Measurements from ENCODE around the gene GCHFR. TPM values are rescaled to one million over a fixed set of nuclear protein-coding genes. Genes with fewer than 3 reads are reported as not detected.

The GCHFR gene
- total and polyA plus RNA-seq, 5 donors = 6.1 to 14.9 (median 8.1) TPM

Other genes with a start within 250 kb of the GCHFR start
- gene CCDC32, start 199.0 kb upstream of the GCHFR start, total RNA-seq = 10 to 100 TPM; 23.1 to 27.8 (median 24.7) TPM
- gene CCDC32, start 199.0 kb upstream of the GCHFR start, polyA plus RNA-seq = 33.7 TPM
- gene RPUSD2, start 194.8 kb upstream of the GCHFR start, total RNA-seq = 1 to 10 TPM; 8.0 to 9.7 (median 9.0) TPM
- 7.6 TPM for gene RPUSD2, start 194.8 kb upstream of the GCHFR start, polyA plus RNA-seq
- gene KNL1, start 169.8 kb upstream of the GCHFR start, total RNA-seq = 1 to 10 TPM in 1 of 4 donors, under 1 TPM in 3; 0.39 to 1.6 (median 0.50) TPM
- gene KNL1, start 169.8 kb upstream of the GCHFR start, polyA plus RNA-seq = 0.14 TPM
- gene RAD51, start 68.9 kb upstream of the GCHFR start, total RNA-seq = 1 to 10 TPM in 2 of 4 donors, under 1 TPM in 2; 0.20 to 1.4 (median 0.81) TPM
- gene RAD51, start 68.9 kb upstream of the GCHFR start, polyA plus RNA-seq = 0.25 TPM
- gene RMDN3, start 8.8 kb upstream of the GCHFR start, total RNA-seq = 10 to 100 TPM; 15.4 to 21.0 (median 18.0) TPM
- gene RMDN3, start 8.8 kb upstream of the GCHFR start, polyA plus RNA-seq = 17.6 TPM
- under 1 TPM; 0.17 to 0.41 (median 0.31) TPM for gene C15orf62, start 5.9 kb downstream of the GCHFR start, total RNA-seq
- 0.25 TPM for gene C15orf62, start 5.9 kb downstream of the GCHFR start, polyA plus RNA-seq
- gene ZFYVE19, start 43.0 kb downstream of the GCHFR start, total RNA-seq = 10 to 100 TPM; 14.4 to 25.7 (median 19.3) TPM
- gene ZFYVE19, start 43.0 kb downstream of the GCHFR start, polyA plus RNA-seq = 15.6 TPM
- gene DNAJC17, start 43.4 kb downstream of the GCHFR start, total RNA-seq = 10 to 100 TPM; 17.1 to 19.6 (median 18.8) TPM
- gene DNAJC17, start 43.4 kb downstream of the GCHFR start, polyA plus RNA-seq = 30.6 TPM
- not detected for gene PPP1R14D, start 64.6 kb downstream of the GCHFR start, total RNA-seq
- not detected for gene PPP1R14D, start 64.6 kb downstream of the GCHFR start, polyA plus RNA-seq
- 1 to 10 TPM in 1 of 4 donors, under 1 TPM in 3; 0.46 to 1.1 (median 0.66) TPM for gene SPINT1, start 80.0 kb downstream of the GCHFR start, total RNA-seq
- gene SPINT1, start 80.0 kb downstream of the GCHFR start, polyA plus RNA-seq = 0.43 TPM
- gene RHOV, start 110.2 kb downstream of the GCHFR start, total RNA-seq = not detected
- gene RHOV, start 110.2 kb downstream of the GCHFR start, polyA plus RNA-seq = not detected
- 10 to 100 TPM; 17.6 to 21.0 (median 19.4) TPM for gene VPS18, start 130.4 kb downstream of the GCHFR start, total RNA-seq
- 12.7 TPM for gene VPS18, start 130.4 kb downstream of the GCHFR start, polyA plus RNA-seq
- gene DLL4, start 165.3 kb downstream of the GCHFR start, total RNA-seq = 10 to 100 TPM in 1 of 4 donors, 1 to 10 TPM in 3; 5.9 to 14.4 (median 7.2) TPM
- gene DLL4, start 165.3 kb downstream of the GCHFR start, polyA plus RNA-seq = 7.2 TPM
- gene CHAC1, start 189.4 kb downstream of the GCHFR start, total RNA-seq = 1 to 10 TPM; 1.6 to 2.0 (median 1.7) TPM
- gene CHAC1, start 189.4 kb downstream of the GCHFR start, polyA plus RNA-seq = 3.2 TPM